GM12891 (cell line): ENCODE results near the gene METTL21A.

Source experiments
- PAX5 ChIP-seq: IDR thresholded peaks from 2 replicates; pipeline ENCODE4 v1.6.1; 2011; ENCODE audit warnings: low read length, moderate library complexity, mild to moderate bottlenecking; ENCODE audit not compliant: insufficient read depth, severe bottlenecking
- POLR2A ChIP-seq: IDR thresholded peaks from 2 replicates; pipeline ENCODE4 v1.6.1; 2011; ENCODE audit warnings: low read depth, low read length, control low read depth
- POLR2AphosphoS5 ChIP-seq: IDR thresholded peaks from 2 replicates; pipeline ENCODE4 v1.6.1; 2011; ENCODE audit warnings: low read depth, low read length, control low read depth
- TAF1 ChIP-seq: IDR thresholded peaks from 2 replicates; pipeline ENCODE4 v1.6.1; 2011; ENCODE audit warnings: low read depth, low read length, control low read depth

DNA sequence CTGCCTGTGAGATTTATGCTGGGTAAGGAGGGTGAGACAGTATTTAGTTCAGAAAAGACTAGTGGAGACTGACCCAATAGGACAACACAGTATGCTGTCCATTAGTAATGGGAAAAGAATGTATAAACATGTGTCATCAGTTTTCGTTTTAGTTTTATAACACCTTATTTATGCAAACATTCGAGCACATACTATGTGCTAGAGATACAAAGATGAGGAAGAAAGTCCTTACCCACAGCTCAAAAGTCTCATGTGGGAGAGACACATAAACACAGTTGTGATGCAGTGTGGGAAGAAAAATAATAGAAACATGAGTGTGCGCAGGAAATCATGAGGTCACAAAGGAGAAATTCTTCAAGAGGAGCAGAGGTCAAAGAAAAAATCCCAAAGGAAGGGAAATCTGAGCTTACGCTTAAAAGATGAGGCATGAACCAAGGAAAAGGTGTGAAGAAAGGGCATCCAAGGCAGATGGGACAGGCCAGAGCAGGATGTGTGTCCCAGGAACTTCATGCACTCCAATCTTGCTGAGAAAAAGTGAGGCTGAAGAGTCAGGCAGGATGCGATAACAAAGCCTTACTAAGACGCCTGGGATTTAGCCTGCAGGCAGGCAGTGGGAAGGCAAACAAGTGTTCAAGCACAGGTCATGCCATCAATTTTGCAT, 8.1 kb downstream of the METTL21A start:
- no peak for TF ChIP-seq POLR2AphosphoS5
- TF ChIP-seq PAX5, result no peak
- no peak for TF ChIP-seq POLR2A
- no peak for TF ChIP-seq TAF1
